ENCODE results near the gene KCNK2. TPM values are rescaled to one million over a fixed set of nuclear protein-coding genes. Genes with fewer than 3 reads are reported as not detected.

The KCNK2 gene
- total and polyA plus RNA-seq, 2 experiments from 2014 or later, result 0.07 to 0.24 TPM

GRCh38 chr1:215131291-215131690 lies 48.8 kb downstream of the KCNK2 start:
- H3K9me2 ChIP-seq (ENCODE audit: insufficient read depth), result 0 out of 2 replicates have a peak, but pooled peaks cover 11% of the 10 kb centered on the region
- DNase-seq (ENCODE audit: low spot score) (no peak), ATAC-seq (no peak)
- H3K27ac Mint-ChIP-seq, result no peak overlapping the region
- no peaks in the 10 kb centered on the region for H3K79me2 ChIP-seq (replicated peaks; ENCODE audit: insufficient read depth)
- H4K20me1 ChIP-seq (replicated peaks; ENCODE audit: insufficient read depth), result no peaks in the 10 kb centered on the region
- H3K4me3 ChIP-seq, result no peak overlapping the region
- H2AFZ ChIP-seq, result no peak overlapping the region
- H3K36me3 Mint-ChIP-seq (ENCODE audit: low read depth), result no peaks in the 10 kb centered on the region
- no peaks in the 10 kb centered on the region for H3K27me3 Mint-ChIP-seq (ENCODE audit: insufficient read depth, low read depth, poor library complexity)
- H3K4me2 ChIP-seq, result no peak overlapping the region
- no peaks in the 10 kb centered on the region for H3K27me3 ChIP-seq (ENCODE audit: insufficient read depth)
- H3K4me1 Mint-ChIP-seq, result no peaks in the 10 kb centered on the region
- no peaks in the 10 kb centered on the region for H3F3A ChIP-seq (replicated peaks; ENCODE audit: low read depth)
- H3K4me1 ChIP-seq (ENCODE audit: insufficient read depth), result no peaks in the 10 kb centered on the region
- H3K4me3 Mint-ChIP-seq, result no peak overlapping the region
- TF ChIP-seq EZH2 (IDR thresholded peaks at IDR 0.05; ENCODE audit: low read depth, unreplicated experiment) (no peak), NANOG (IDR thresholded peaks at IDR 0.05; ENCODE audit: borderline replicate concordance) (no peak), EZH2phosphoT487 (IDR thresholded peaks at IDR 0.05; ENCODE audit: unreplicated experiment) (no peak), ZNF331 (CRISPR knock-in tag; IDR thresholded peaks at IDR 0.05; ENCODE audit: low read depth) (no peak), JUNB (IDR thresholded peaks at IDR 0.05; ENCODE audit: unreplicated experiment) (no peak), POLR2AphosphoS5 (IDR thresholded peaks at IDR 0.05; ENCODE audit: low read depth) (no peak), REST (IDR thresholded peaks at IDR 0.05; ENCODE audit: unreplicated experiment) (no peak), CREB1 (CRISPR knock-in tag; IDR thresholded peaks at IDR 0.05; ENCODE audit: low read depth) (no peak), STAT1 (IDR thresholded peaks at IDR 0.05; ENCODE audit: unreplicated experiment) (no peak), CTCF (conservative IDR thresholded peaks at IDR 0.05; ENCODE audit: low read depth in 2 of 2) (no peak), ETS1 (IDR thresholded peaks at IDR 0.05) (no peak), ZNF114 (CRISPR knock-in tag; IDR thresholded peaks at IDR 0.05) (no peak)
- TF ChIP-seq, protein P1, sequence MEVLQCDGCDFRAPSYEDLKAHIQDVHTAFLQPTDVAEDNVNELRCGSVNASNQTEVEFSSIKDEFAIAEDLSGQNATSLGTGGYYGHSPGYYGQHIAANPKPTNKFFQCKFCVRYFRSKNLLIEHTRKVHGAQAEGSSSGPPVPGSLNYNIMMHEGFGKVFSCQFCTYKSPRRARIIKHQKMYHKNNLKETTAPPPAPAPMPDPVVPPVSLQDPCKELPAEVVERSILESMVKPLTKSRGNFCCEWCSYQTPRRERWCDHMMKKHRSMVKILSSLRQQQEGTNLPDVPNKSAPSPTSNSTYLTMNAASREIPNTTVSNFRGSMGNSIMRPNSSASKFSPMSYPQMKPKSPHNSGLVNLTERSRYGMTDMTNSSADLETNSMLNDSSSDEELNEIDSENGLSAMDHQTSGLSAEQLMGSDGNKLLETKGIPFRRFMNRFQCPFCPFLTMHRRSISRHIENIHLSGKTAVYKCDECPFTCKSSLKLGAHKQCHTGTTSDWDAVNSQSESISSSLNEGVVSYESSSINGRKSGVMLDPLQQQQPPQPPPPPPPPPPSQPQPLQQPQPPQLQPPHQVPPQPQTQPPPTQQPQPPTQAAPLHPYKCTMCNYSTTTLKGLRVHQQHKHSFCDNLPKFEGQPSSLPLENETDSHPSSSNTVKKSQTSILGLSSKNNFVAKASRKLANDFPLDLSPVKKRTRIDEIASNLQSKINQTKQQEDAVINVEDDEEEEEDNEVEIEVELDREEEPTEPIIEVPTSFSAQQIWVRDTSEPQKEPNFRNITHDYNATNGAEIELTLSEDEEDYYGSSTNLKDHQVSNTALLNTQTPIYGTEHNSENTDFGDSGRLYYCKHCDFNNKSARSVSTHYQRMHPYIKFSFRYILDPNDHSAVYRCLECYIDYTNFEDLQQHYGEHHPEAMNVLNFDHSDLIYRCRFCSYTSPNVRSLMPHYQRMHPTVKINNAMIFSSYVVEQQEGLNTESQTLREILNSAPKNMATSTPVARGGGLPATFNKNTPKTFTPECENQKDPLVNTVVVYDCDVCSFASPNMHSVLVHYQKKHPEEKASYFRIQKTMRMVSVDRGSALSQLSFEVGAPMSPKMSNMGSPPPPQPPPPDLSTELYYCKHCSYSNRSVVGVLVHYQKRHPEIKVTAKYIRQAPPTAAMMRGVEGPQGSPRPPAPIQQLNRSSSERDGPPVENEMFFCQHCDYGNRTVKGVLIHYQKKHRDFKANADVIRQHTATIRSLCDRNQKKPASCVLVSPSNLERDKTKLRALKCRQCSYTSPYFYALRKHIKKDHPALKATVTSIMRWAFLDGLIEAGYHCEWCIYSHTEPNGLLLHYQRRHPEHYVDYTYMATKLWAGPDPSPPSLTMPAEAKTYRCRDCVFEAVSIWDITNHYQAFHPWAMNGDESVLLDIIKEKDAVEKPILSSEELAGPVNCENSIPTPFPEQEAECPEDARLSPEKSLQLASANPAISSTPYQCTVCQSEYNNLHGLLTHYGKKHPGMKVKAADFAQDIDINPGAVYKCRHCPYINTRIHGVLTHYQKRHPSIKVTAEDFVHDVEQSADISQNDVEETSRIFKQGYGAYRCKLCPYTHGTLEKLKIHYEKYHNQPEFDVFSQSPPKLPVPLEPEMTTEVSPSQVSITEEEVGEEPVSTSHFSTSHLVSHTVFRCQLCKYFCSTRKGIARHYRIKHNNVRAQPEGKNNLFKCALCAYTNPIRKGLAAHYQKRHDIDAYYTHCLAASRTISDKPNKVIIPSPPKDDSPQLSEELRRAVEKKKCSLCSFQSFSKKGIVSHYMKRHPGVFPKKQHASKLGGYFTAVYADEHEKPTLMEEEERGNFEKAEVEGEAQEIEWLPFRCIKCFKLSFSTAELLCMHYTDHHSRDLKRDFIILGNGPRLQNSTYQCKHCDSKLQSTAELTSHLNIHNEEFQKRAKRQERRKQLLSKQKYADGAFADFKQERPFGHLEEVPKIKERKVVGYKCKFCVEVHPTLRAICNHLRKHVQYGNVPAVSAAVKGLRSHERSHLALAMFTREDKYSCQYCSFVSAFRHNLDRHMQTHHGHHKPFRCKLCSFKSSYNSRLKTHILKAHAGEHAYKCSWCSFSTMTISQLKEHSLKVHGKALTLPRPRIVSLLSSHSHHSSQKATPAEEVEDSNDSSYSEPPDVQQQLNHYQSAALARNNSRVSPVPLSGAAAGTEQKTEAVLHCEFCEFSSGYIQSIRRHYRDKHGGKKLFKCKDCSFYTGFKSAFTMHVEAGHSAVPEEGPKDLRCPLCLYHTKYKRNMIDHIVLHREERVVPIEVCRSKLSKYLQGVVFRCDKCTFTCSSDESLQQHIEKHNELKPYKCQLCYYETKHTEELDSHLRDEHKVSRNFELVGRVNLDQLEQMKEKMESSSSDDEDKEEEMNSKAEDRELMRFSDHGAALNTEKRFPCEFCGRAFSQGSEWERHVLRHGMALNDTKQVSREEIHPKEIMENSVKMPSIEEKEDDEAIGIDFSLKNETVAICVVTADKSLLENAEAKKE (CRISPR knock-in tag; IDR thresholded peaks at IDR 0.05), result no peak
- H3K9me3 Mint-ChIP-seq, result no peaks in the 10 kb centered on the region
- H3K36me3 ChIP-seq (ENCODE audit: insufficient read depth), result no peaks in the 10 kb centered on the region
- no peak overlapping the region for H3K27ac ChIP-seq (ENCODE audit: low read depth)

Data from GM23338 (cell line).